Measurements from ENCODE around the gene IKZF1.

Gene IKZF1

GRCh38 chr7:50363327-50364060, 59.0 kb downstream of the IKZF1 start:
- H3K4me2 ChIP-seq: no peak overlapping the region
- no peak overlapping the region for H3K4me3 ChIP-seq (IDR thresholded peaks at IDR 0.05; ENCODE audit: insufficient read depth, low read depth, low read length)
- H4K20me1 ChIP-seq (ENCODE audit: insufficient read depth): no peaks in the 10 kb centered on the region
- TF ChIP-seq CTCF (conservative IDR thresholded peaks at IDR 0.05; ENCODE audit: low read depth, low read length): no peak
- H3K36me3 ChIP-seq (ENCODE audit: insufficient read depth): no peaks in the 10 kb centered on the region
- H3K4me1 ChIP-seq (ENCODE audit: low read depth, poor library complexity, severe bottlenecking): no peaks in the 10 kb centered on the region
- no peak overlapping the region for H3K9ac ChIP-seq
- no peak overlapping the region for H3K27ac ChIP-seq
- no peak overlapping the region for H2AFZ ChIP-seq (ENCODE audit: low read depth)
- no peaks in the 10 kb centered on the region for H3K27me3 ChIP-seq (ENCODE audit: insufficient read depth, low read depth)
- no peaks in the 10 kb centered on the region for H3K79me2 ChIP-seq (ENCODE audit: insufficient read depth, low read depth)

- Histone ChIP-seq H3K4me1 (ENCODE audit: low read depth, poor library complexity, severe bottlenecking) (no peaks in the 10 kb centered on the region), H3K27ac (no peak overlapping the region), H3K27me3 (ENCODE audit: insufficient read depth, low read depth) (no peaks in the 10 kb centered on the region), H2AFZ (ENCODE audit: low read depth) (no peak overlapping the region), H3K79me2 (ENCODE audit: insufficient read depth, low read depth) (no peaks in the 10 kb centered on the region), H3K9ac (no peak overlapping the region), H4K20me1 (ENCODE audit: insufficient read depth) (no peaks in the 10 kb centered on the region), H3K4me3 (IDR thresholded peaks at IDR 0.05; ENCODE audit: insufficient read depth, low read depth, low read length) (no peak overlapping the region), H3K4me2 (no peak overlapping the region), H3K36me3 (ENCODE audit: insufficient read depth) (no peaks in the 10 kb centered on the region)
- no peak for TF ChIP-seq CTCF (conservative IDR thresholded peaks at IDR 0.05; ENCODE audit: low read depth, low read length)
These were observed 60.1 kb downstream of the IKZF1 start for GRCh38 chr7:50364645-50365044.

- TF ChIP-seq CTCF (conservative IDR thresholded peaks at IDR 0.05; ENCODE audit: low read depth, low read length): no peak
- Histone ChIP-seq H3K9ac (no peak overlapping the region), H3K4me1 (ENCODE audit: low read depth, poor library complexity, severe bottlenecking) (no peaks in the 10 kb centered on the region), H3K4me2 (no peak overlapping the region), H3K27ac (no peak overlapping the region), H3K27me3 (ENCODE audit: insufficient read depth, low read depth) (no peaks in the 10 kb centered on the region), H3K36me3 (ENCODE audit: insufficient read depth) (no peaks in the 10 kb centered on the region), H3K79me2 (ENCODE audit: insufficient read depth, low read depth) (no peaks in the 10 kb centered on the region), H2AFZ (ENCODE audit: low read depth) (no peak overlapping the region), H4K20me1 (ENCODE audit: insufficient read depth) (no peaks in the 10 kb centered on the region), H3K4me3 (IDR thresholded peaks at IDR 0.05; ENCODE audit: insufficient read depth, low read depth, low read length) (no peak overlapping the region)
These were observed 61.8 kb downstream of the IKZF1 start for GRCh38 chr7:50366311-50366710.

- no peaks in the 10 kb centered on the region for H3K4me1 ChIP-seq (ENCODE audit: low read depth, poor library complexity, severe bottlenecking)
- no peaks in the 10 kb centered on the region for H3K36me3 ChIP-seq (ENCODE audit: insufficient read depth)
- no peak overlapping the region for H3K4me3 ChIP-seq (IDR thresholded peaks at IDR 0.05; ENCODE audit: insufficient read depth, low read depth, low read length)
- H3K27me3 ChIP-seq (ENCODE audit: insufficient read depth, low read depth): no peaks in the 10 kb centered on the region
- H3K4me2 ChIP-seq: no peak overlapping the region
- no peak overlapping the region for H3K9ac ChIP-seq
- H3K27ac ChIP-seq: no peak overlapping the region
- H2AFZ ChIP-seq (ENCODE audit: low read depth): no peak overlapping the region
- no peak for TF ChIP-seq CTCF (conservative IDR thresholded peaks at IDR 0.05; ENCODE audit: low read depth, low read length)
- no peaks in the 10 kb centered on the region for H4K20me1 ChIP-seq (ENCODE audit: insufficient read depth)
- H3K79me2 ChIP-seq (ENCODE audit: insufficient read depth, low read depth): no peaks in the 10 kb centered on the region
These were observed 62.6 kb downstream of the IKZF1 start for GRCh38 chr7:50367100-50367499.
